Stomach (tissue), 4 donors: ENCODE results near the gene ZBTB46.

Source experiments
- EP300 ChIP-seq: sonication (generic); formaldehyde crosslinking; IDR thresholded peaks from one replicate; pipeline ENCODE4 v1.6.1; 2017; ENCODE audit warnings: antibody characterized with exemption
- POLR2A ChIP-seq, 4 donors: fragments of 450-650 bp; IDR thresholded peaks; one replicate each; pipeline ENCODE4 v1.6.1; 2016; ENCODE audit warnings: antibody characterized with exemption in 4 of 4, control low read depth in 2 of 4, mild to moderate bottlenecking in 1 of 4, moderate library complexity in 1 of 4

DNA sequence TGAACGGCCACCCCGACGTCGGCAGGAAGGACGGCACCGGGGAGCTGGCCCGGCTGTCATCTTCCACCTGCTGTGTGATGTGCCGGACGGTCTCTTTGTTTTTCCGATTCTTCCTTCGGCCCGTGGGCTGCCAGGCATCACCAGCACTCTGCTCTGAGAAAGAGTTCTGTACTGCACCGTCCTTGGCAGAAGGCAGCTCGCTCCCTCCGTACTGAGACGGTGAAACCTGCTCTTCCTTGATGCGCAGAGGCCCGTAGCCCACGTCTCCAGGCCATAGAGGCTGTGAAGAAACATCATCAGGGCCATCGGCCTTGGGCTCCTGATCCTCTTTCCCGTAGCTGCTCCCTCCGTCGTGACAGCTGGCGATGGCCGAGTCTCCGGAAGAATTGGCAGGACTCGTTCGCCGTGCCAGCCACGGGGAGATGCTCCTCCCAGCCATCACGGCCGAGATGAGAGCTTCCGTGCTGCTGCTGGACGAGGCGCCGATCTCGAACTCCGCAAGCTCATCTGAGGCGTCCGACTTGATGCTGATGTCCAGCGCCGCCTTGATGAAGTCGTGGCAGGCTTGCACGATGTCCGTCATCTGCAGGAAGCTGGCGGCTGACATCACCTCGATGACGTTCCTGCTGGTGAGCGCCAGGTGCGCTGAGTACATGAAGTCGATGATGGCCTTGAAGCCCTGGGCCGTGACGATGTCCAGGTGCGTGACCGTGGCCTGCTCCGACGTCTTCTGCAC lies 41.1 kb downstream of the ZBTB46 start:
- TF ChIP-seq POLR2A (IDR thresholded peaks at IDR 0.05) (no peak), EP300 (no peak)
